Measurements from ENCODE around the gene COQ9.

- TF ChIP-seq EZH2 (IDR thresholded peaks at IDR 0.05; ENCODE audit: borderline replicate concordance, low read depth, low read length, poor library complexity, severe bottlenecking) (no peak), CTCF (conservative IDR thresholded peaks at IDR 0.05; ENCODE audit: low read depth, low read length) (no peak)
Observed at GRCh38 chr16:57430955-57431354, 16.3 kb upstream of the COQ9 start.

Data from A673 (cell line).